ENCODE data around the gene RELN. TPM values are rescaled to one million over a fixed set of nuclear protein-coding genes. Genes with fewer than 3 reads are reported as not detected.
"Not testable (repeated sequence)": the region's sequence is repeated elsewhere in the genome, so short reads cannot be mapped to it uniquely, and the experiment has no call there.

The RELN gene
- total RNA-seq, 1 experiment from 2014 or later = 0.20 TPM

- H3K9me2 ChIP-seq (ENCODE audit: insufficient read depth) = no peaks in the 10 kb centered on the region
- H3K9me3 ChIP-seq (ENCODE audit: control insufficient read depth in 1 of 2, insufficient read depth in 1 of 2, low read depth in 1 of 2, low read length in 2 of 2) = no peaks in the 10 kb centered on the region
- POLR2A ChIA-PET = no interaction called here
- CTCF ChIA-PET = no interaction called here
- DNase-seq (ENCODE audit: low read depth, low spot score) (no peak), ATAC-seq (no peak)
- H3K4me2 ChIP-seq (ENCODE audit: low read length) = no peak overlapping the region
- H3K4me3 ChIP-seq (replicated peaks in 1 of 2; ENCODE audit: low read depth in 1 of 2, low read length in 2 of 2) = no peak overlapping the region
- H3K27ac ChIP-seq (ENCODE audit: low read depth, low read length) = no peak overlapping the region
- no peaks in the 10 kb centered on the region for H4K20me1 ChIP-seq (ENCODE audit: insufficient read depth)
- no peak overlapping the region for H2AFZ ChIP-seq (ENCODE audit: low read depth, low read length, poor library complexity, severe bottlenecking)
- intact Hi-C loops (cut with micrococcal nuclease) = no loop called here
- RAD21 ChIA-PET (ENCODE audit: low non-redundant PET in 1 of 2, low total read pairs in 2 of 2, uncharacterized antibody in 2 of 2, unreplicated experiment in 2 of 2) = no interaction called here
- no TSS peak for BruUV-seq (replicated peaks)
- no peak overlapping the region for H3K9ac ChIP-seq (ENCODE audit: low read length)
- H3K79me2 ChIP-seq (ENCODE audit: insufficient read depth, low read length) = no peaks in the 10 kb centered on the region
- no peaks in the 10 kb centered on the region for H3K36me3 ChIP-seq (ENCODE audit: control insufficient read depth in 1 of 2, insufficient read depth in 2 of 2, low read length in 2 of 2)
- TF ChIP-seq MAX (IDR thresholded peaks at IDR 0.05) (no peak), EGR1 (IDR thresholded peaks at IDR 0.05; ENCODE audit: low read depth) (no peak), POLR2A (IDR thresholded peaks at IDR 0.05; ENCODE audit: borderline replicate concordance, extremely low read depth, insufficient read depth, insufficient read length) (no peak), SRF (IDR thresholded peaks at IDR 0.05; ENCODE audit: low read depth) (no peak), EZH2 (IDR thresholded peaks at IDR 0.05) (no peak), ELF1 (IDR thresholded peaks at IDR 0.05; ENCODE audit: borderline replicate concordance, low read depth) (no peak), RAD21 (IDR thresholded peaks at IDR 0.05; ENCODE audit: low read depth) (no peak), EZH2phosphoT487 (IDR thresholded peaks at IDR 0.05; ENCODE audit: borderline replicate concordance) (no peak), ZBTB33 (IDR thresholded peaks at IDR 0.05; ENCODE audit: extremely low read depth, insufficient replicate concordance, low read length) (no peak), YY1 (IDR thresholded peaks at IDR 0.05; ENCODE audit: extremely low read depth, insufficient replicate concordance, low read depth, low read length) (no peak), JUND (IDR thresholded peaks at IDR 0.05) (no peak), CTCF (IDR thresholded peaks at IDR 0.05 in 2 of 3, conservative IDR thresholded peaks at IDR 0.05 in 1 of 3; ENCODE audit: borderline replicate concordance in 1 of 3, insufficient read depth in 1 of 3, low read depth in 2 of 3, low read length in 2 of 3) (no peak), ZFX (IDR thresholded peaks at IDR 0.05) (no peak), ZNF274 (IDR thresholded peaks at IDR 0.05; ENCODE audit: low read depth, low read length) (no peak), CBX3 (IDR thresholded peaks at IDR 0.05; ENCODE audit: low read depth) (no peak), TCF7L2 (IDR thresholded peaks at IDR 0.05; ENCODE audit: borderline replicate concordance, extremely low read depth, insufficient read depth, insufficient read length) (no peak), FOSL1 (IDR thresholded peaks at IDR 0.05; ENCODE audit: low read depth) (no peak)
- no peaks in the 10 kb centered on the region for H3K4me1 ChIP-seq (ENCODE audit: control insufficient read depth in 1 of 2, insufficient read depth in 2 of 2, low read length in 2 of 2)
- peaks cover 50% of the 10 kb centered on the region for H3K27me3 ChIP-seq (ENCODE audit: insufficient read depth, low read length)
Observed at GRCh38 chr7:104038136-104038535, 48.7 kb upstream of the RELN start.

GRCh38 chr7:104036889-104037288 is 47.4 kb upstream of the RELN start:
- H3K4me1 ChIP-seq (ENCODE audit: control insufficient read depth in 1 of 2, insufficient read depth in 2 of 2, low read length in 2 of 2); CTCF ChIA-PET; H4K20me1 ChIP-seq (ENCODE audit: insufficient read depth); H3K9ac ChIP-seq (ENCODE audit: low read length); H3K9me3 ChIP-seq (ENCODE audit: control insufficient read depth in 1 of 2, insufficient read depth in 1 of 2, low read depth in 1 of 2, low read length in 2 of 2); intact Hi-C loops (cut with micrococcal nuclease); H3K27ac ChIP-seq (ENCODE audit: low read depth, low read length); RAD21 ChIA-PET (ENCODE audit: low non-redundant PET in 1 of 2, low total read pairs in 2 of 2, uncharacterized antibody in 2 of 2, unreplicated experiment in 2 of 2); H3K79me2 ChIP-seq (ENCODE audit: insufficient read depth, low read length); H3K9me2 ChIP-seq (ENCODE audit: insufficient read depth); H2AFZ ChIP-seq (ENCODE audit: low read depth, low read length, poor library complexity, severe bottlenecking); H3K4me2 ChIP-seq (ENCODE audit: low read length); ATAC-seq; BruUV-seq (replicated peaks); H3K36me3 ChIP-seq (ENCODE audit: control insufficient read depth in 1 of 2, insufficient read depth in 2 of 2, low read length in 2 of 2); POLR2A ChIA-PET; H3K4me3 ChIP-seq (replicated peaks in 1 of 2; ENCODE audit: low read depth in 1 of 2, low read length in 2 of 2); DNase-seq (ENCODE audit: low read depth, low spot score): not testable (repeated sequence)
- peaks cover 39% of the 10 kb centered on the region for H3K27me3 ChIP-seq (ENCODE audit: insufficient read depth, low read length)

Measured in HCT116 (cell line).